IMR-90 (cell line): ENCODE data around the gene NKAIN4.

Source experiments
- CTCF ChIP-seq: conservative IDR thresholded peaks from 2 replicates; pipeline ENCODE4 v1.5.1; 2012; ENCODE audit warnings: mild to moderate bottlenecking, low read depth, low read length, improper control_type of control experiment
- ELK1 ChIP-seq: fragments of 150-350 bp; IDR thresholded peaks from 2 replicates; pipeline ENCODE4 v1.6.1; 2016; ENCODE audit warnings: low read depth, mild to moderate bottlenecking, low read length, moderate library complexity, borderline replicate concordance
- FOS ChIP-seq: fragments of 150-350 bp; IDR thresholded peaks from 2 replicates; pipeline ENCODE4 v1.6.1; 2016; ENCODE audit warnings: low read depth, low read length
- MAFK ChIP-seq: IDR thresholded peaks from 2 replicates; pipeline ENCODE4 v1.6.1; 2012; ENCODE audit warnings: low read depth, low read length, improper control_type of control experiment
- MXI1 ChIP-seq: IDR thresholded peaks from 2 replicates; pipeline ENCODE4 v1.6.1; 2012; ENCODE audit warnings: low read depth, mild to moderate bottlenecking, low read length, moderate library complexity, borderline replicate concordance
- POLR2A ChIP-seq: IDR thresholded peaks from 2 replicates; pipeline ENCODE4 v1.6.1; 2012; ENCODE audit warnings: mild to moderate bottlenecking, low read depth, low read length
- RCOR1 ChIP-seq: IDR thresholded peaks from 2 replicates; pipeline ENCODE4 v1.6.1; 2012; ENCODE audit warnings: mild to moderate bottlenecking, low read length, improper control_type of control experiment; ENCODE audit not compliant: insufficient replicate concordance
- USF2 ChIP-seq: fragments of 150-350 bp; IDR thresholded peaks from 2 replicates; pipeline ENCODE4 v1.6.1; 2017; ENCODE audit warnings: mild to moderate bottlenecking, antibody characterized with exemption, low read length, low read depth

- TF ChIP-seq POLR2A, result no peak
- no peak for TF ChIP-seq CTCF
- no peak for TF ChIP-seq RCOR1
- TF ChIP-seq MAFK, result no peak
- TF ChIP-seq USF2, result no peak
- no peak for TF ChIP-seq ELK1
- no peak for TF ChIP-seq MXI1
- TF ChIP-seq FOS, result no peak
Observed at GRCh38 chr20:63244468-63244867, 9.8 kb downstream of the NKAIN4 start.
